ENCODE data around the gene TAF13. TPM values are rescaled to one million over a fixed set of nuclear protein-coding genes. Genes with fewer than 3 reads are reported as not detected.

Gene TAF13
- total RNA-seq, 1 donor from 2014 or later: 24.1 TPM

DNA sequence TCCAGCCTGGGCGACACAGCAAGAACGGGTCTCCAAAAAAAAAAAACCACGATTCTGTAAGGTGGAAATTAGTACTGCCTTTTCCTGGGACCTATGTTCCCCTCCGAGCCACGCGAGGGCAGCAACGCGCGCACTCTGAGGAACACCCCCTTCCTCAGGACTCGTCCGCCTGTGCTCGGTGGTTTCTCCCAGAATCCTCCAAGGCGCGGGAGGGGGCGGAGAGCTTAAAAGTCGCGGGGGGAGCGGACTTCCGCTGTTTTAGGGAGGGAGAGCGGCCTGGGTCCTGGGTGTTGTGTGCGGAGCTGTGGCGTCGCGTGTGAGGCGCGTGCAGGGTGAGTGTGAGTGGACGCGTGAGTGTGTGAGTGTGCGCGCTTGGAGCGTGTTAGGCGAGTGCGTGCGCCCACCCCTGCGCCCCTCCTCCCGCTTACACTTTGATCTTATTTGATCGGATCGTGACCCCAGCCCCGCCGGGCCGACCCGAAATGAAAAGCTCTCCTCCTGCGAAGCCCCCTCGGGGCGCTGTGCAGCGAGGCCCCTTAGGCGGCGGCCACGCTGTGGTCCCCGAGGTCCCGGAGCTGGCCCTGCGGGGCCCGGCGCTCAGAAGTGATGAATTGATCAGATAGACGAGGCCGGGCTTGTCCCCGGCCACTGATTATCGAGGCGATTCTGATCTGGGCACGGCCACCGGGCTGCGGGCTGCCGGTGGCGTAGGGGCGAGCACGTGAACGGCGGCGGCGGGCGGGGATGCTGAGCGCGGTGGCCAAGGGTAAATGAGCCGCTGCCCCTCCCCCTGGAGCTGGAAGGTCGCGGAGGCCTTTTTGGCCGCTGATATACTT is 24.4 kb upstream of the TAF13 start:
- Mint-ChIP-seq H3K27ac (peak overlapping the region; percentile 96), H3K4me1 (ENCODE audit: low read depth) (peaks cover 11% of the 10 kb centered on the region), H3K36me3 (ENCODE audit: insufficient read depth) (peaks cover 4% of the 10 kb centered on the region), H3K4me3 (ENCODE audit: low read depth) (peak overlapping the region; percentile 96), H3K27me3 (no peaks in the 10 kb centered on the region), H3K9me3 (ENCODE audit: low read depth) (no peaks in the 10 kb centered on the region)
- TF ChIP-seq CTCF (IDR thresholded peaks at IDR 0.05; ENCODE audit: unreplicated experiment): peak; percentile 82
- peak; percentile 91 for DNase-seq (ENCODE audit: low spot score, unreplicated experiment)

- no peak for TF ChIP-seq CTCF (IDR thresholded peaks at IDR 0.05; ENCODE audit: unreplicated experiment)
- Mint-ChIP-seq H3K27me3 (no peaks in the 10 kb centered on the region), H3K36me3 (ENCODE audit: insufficient read depth) (peaks cover 8% of the 10 kb centered on the region), H3K9me3 (ENCODE audit: low read depth) (no peaks in the 10 kb centered on the region), H3K27ac (peak overlapping the region; percentile 41), H3K4me3 (ENCODE audit: low read depth) (no peak overlapping the region), H3K4me1 (ENCODE audit: low read depth) (peaks cover 16% of the 10 kb centered on the region)
- no peak for DNase-seq (ENCODE audit: low spot score, unreplicated experiment)
These were observed 20.3 kb upstream of the TAF13 start for GRCh38 chr1:109096120-109096519.

- no peak for TF ChIP-seq CTCF (IDR thresholded peaks at IDR 0.05; ENCODE audit: unreplicated experiment)
- H3K27ac Mint-ChIP-seq: no peak overlapping the region
- H3K36me3 Mint-ChIP-seq (ENCODE audit: insufficient read depth): peaks cover 8% of the 10 kb centered on the region
- no peaks in the 10 kb centered on the region for H3K9me3 Mint-ChIP-seq (ENCODE audit: low read depth)
- no peaks in the 10 kb centered on the region for H3K27me3 Mint-ChIP-seq
- no peak for DNase-seq (ENCODE audit: low spot score, unreplicated experiment)
- H3K4me3 Mint-ChIP-seq (ENCODE audit: low read depth): no peak overlapping the region
- peaks cover 18% of the 10 kb centered on the region for H3K4me1 Mint-ChIP-seq (ENCODE audit: low read depth)
These were observed 19.8 kb upstream of the TAF13 start for GRCh38 chr1:109095631-109096030.

GRCh38 chr1:109094871-109095270 is 19.1 kb upstream of the TAF13 start:
- Mint-ChIP-seq H3K27ac (no peak overlapping the region), H3K9me3 (ENCODE audit: low read depth) (no peaks in the 10 kb centered on the region), H3K4me3 (ENCODE audit: low read depth) (no peak overlapping the region), H3K27me3 (no peaks in the 10 kb centered on the region), H3K36me3 (ENCODE audit: insufficient read depth) (peaks cover 6% of the 10 kb centered on the region), H3K4me1 (ENCODE audit: low read depth) (peaks cover 16% of the 10 kb centered on the region)
- no peak for TF ChIP-seq CTCF (IDR thresholded peaks at IDR 0.05; ENCODE audit: unreplicated experiment)
- DNase-seq (ENCODE audit: low spot score, unreplicated experiment): no peak

DNA sequence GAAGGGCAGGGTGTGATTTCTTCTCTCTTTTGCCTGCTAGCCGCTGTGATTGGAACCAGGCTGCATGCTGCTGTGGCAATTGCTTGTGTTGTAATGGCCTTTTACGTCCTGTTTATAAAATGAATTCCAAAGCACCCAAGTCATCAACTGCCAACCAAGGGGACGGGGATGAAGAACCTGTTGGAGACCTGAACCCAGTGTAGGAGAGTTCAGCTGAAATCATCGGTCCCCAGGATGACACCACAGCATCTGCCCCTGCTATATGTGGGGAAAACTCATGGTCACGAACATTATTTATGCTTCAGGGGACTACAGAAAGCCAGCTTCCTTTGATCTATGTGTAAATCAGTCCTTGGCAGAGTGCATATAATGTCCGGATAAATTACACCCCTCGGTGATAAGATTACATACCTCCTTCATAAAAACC is 18.6 kb upstream of the TAF13 start:
- TF ChIP-seq CTCF (IDR thresholded peaks at IDR 0.05; ENCODE audit: unreplicated experiment): no peak
- H3K4me1 Mint-ChIP-seq (ENCODE audit: low read depth): peaks cover 16% of the 10 kb centered on the region
- no peak for DNase-seq (ENCODE audit: low spot score, unreplicated experiment)
- no peaks in the 10 kb centered on the region for H3K27me3 Mint-ChIP-seq
- H3K27ac Mint-ChIP-seq: no peak overlapping the region
- no peak overlapping the region for H3K4me3 Mint-ChIP-seq (ENCODE audit: low read depth)
- H3K36me3 Mint-ChIP-seq (ENCODE audit: insufficient read depth): peaks cover 8% of the 10 kb centered on the region
- no peaks in the 10 kb centered on the region for H3K9me3 Mint-ChIP-seq (ENCODE audit: low read depth)
